GM04504 (cell line): ENCODE data around the gene NSD2.
"Not testable (repeated sequence)": the region's sequence is repeated elsewhere in the genome, so short reads cannot be mapped to it uniquely, and the experiment has no call there.

ENCODE experiments used
- DNase-seq: peaks from one replicate; pipeline ENCODE4 v3.0.0-alpha.2; 2012; ENCODE audit warnings: low read depth

The NSD2 gene

GRCh38 chr4:1985780-1986577 lies 114.8 kb downstream of the NSD2 start:
- DNase-seq: no peak

DNA sequence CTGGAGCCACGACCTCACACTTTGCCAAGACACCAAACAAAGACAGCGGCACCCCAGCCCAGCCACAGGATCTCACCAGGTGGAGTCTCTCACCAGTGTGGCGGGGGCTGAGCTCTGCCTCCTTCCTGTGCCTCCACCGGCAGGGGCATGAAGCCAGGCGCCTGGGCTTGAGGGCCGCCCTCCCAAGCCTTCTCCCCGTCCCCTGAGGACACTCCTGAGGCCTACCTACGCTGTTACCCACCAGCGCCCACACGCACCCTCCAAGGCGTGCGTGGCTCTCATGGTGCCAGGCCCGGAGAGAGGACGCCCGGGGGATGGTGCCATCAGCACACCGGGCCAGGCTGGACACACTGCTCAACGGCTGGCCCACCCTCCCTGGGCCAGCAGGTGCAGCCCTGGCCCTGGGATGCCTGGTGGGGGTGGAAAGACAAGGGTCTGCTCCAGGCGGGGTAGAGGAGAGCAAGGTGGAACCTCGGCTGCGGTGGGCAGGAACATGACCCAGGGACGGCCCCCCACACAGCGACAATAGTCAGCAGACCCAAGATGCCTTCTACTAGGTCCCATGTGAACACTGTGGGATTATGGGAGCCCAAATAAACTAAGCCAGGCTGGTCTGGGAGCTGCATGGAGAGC lies 115.5 kb downstream of the NSD2 start:
- no peak for DNase-seq

DNA sequence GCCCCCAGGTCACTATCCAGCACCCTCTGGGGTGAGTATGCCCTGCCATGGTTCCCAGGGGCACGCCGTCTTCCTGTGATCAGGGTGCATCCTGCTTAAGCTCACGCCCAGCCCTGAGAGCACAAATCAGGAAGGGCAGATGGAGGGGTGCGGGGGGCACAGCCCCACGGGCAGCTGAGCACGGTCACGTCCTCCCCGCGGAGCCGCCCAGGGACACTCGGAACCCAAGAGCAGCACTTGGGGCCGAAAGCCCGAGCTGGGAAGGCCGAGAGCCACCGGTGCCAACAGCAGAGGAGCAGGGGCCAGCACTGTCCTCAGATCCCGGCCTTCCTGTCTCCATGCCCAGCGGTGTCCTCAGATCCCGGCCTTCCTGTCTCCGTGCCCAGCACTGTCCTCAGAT lies 116.1 kb downstream of the NSD2 start:
- no peak for DNase-seq

DNA sequence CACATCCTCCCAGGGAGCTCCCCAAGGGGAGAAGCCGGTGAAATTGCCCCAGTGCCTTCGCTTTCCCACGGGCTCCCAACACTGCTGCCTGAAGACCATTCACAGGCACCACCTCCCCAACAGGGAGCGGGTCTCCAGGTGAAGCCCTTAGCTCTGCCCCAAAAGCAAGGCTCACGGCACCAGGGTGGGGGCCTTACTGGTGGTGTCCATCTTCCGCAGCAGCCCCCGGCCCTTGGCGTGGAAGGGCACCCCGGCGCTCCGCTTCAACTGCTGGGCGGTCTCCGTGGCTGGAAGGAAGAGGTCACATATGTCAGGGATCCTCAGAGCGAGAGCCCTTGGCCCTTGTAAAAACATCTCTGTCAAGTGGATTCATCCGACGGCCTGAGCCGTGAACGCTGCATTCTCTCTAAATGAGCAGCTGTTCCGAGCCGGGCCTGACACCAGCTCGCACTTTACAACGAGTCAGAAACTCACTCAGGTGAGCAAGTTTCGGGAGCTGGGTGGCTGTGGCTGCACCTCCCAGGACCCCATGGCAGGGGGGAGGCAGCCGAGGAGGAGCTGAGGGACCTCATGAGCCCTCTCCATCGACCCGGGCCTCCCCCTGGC lies 116.6 kb downstream of the NSD2 start:
- no peak for DNase-seq

- no peak for DNase-seq
These were observed 117.1 kb downstream of the NSD2 start for GRCh38 chr4:1988327-1988724.

DNA sequence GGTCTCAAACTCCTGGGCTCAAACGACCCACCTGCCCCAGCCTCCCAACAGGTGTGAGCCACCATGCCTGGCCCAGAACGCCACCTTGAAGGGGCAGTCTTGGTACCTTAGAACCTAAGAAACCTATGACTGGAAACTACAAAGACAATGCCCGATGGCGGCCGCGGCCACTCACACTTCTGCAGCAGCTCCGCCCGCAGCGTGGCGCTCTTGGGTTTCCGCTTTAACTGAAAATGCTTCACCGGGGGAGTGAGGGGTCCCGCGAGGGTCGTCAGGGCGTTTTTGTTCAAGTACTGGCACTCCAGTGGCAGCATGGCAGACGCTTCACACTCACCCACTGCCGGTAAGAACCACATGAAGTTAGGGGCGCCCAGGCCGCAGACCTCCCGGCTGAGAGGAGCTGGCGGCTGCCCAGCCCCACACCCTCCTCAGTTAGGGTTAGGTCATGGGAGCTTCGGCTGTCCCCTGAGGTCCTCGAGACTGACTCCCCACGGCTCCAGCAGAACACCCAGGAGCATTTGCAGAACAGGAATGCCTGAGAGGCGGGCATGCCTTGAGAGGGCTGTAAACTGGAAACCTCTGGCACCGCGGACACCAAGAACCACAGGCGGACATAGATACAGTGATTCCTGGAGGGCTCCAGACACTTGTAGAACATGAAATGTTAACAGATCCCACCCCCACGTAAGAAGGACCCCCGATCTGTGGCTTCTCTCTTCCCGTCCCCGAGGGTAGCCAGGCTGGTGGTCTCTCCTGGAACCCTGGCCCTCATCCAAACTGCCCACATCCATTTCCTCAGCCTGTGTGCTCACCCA lies 118.5 kb downstream of the NSD2 start:
- DNase-seq: no peak

GRCh38 chr4:1990348-1990645 lies 119.1 kb downstream of the NSD2 start:
- no peak for DNase-seq

- no peak for DNase-seq
These were observed 119.5 kb downstream of the NSD2 start for GRCh38 chr4:1990676-1991075.

GRCh38 chr4:1991087-1991486 lies 119.9 kb downstream of the NSD2 start:
- DNase-seq: no peak

DNA sequence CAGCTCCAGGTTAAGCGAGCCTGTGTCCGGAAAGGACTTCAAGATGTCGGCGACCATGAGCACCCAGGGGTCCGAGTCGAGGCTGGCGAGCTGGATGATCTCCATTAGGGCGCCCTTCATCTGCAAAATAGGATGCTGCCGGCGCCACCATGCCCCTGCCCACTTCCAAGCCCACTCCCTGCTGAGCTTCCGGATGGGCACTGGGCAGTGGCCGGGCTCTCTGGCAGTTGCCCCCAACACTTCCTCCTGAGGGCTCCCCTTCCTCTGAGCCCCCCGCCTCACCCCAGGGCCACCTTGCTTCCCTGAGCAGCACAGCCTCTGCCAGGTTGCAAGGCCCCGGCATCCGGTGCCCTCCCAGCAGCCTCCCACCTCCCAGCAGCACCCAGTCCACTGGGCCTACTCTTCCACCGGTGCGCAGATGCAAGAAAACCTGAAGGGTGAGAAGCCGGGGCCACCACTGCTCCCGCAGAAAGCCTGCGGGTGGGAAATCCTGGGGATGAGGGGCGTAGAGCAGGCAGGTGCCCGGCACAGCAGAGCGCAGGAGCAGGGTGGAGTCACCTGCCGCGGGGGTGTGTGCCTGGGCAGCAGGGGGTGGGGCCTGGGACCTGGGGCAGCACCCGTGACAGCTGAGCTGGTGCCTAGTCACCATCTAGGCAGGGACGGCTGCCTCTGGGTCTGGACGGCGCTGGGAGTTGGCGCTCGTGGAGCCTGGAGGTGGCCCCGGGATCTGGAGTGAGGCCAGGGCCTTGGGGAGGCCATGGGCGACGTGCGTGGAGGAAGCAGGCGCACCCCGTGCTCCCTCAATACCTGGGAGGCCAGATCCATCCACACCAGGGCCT lies 120.6 kb downstream of the NSD2 start:
- no peak for DNase-seq

DNA sequence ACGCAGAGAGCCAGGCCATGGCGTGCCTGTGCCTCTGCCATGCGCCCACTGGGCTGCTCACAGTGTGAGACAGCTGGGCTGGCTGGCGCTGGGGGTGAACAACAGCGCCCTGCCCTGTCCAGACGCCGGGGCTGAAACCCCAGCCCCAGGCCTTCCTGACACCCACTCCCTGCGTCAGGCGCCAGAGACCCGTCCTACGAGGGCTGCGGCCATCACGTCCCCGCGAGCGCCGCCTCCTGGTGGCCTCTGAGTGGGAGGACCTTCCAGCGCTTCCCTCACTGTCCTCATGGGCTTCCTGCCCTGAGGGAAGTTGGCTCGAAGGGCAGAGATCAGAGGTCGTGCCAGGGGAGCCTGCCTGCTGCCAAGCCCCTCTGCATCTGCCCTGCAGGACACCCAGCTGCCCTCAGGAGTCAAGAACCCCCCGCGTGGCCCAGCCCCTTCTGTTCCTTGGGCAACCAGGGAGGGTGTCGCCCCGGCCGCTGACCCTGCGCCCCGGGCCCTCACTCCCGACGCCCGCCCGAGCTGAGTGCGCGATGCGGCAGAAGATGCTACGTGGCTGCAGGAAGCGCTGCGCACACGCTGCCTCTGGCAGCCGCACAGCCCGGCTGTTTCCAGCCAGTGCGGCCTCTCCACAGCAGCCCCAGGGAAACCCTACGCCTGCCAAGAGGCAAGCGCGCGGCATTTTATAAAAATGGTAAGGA lies 121.4 kb downstream of the NSD2 start:
- DNase-seq: no peak

DNA sequence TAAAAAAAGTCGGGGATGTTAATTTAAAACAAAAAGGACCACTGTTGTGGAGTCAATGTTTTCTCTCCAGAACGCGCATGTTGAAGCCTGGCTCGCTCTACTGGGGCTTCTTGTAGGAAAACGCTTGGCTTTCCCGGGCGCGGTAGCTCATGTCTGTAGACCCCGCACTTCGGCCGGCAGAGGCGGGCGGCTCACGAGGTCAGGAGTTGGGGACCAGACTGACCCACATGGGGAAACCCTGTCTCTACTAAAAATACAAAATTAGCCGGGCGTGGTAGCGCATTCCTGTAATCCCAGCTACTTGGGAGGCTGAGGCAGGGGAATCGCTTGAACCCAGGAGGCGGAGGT lies 122.0 kb downstream of the NSD2 start:
- no peak for DNase-seq

GRCh38 chr4:1993718-1994516 lies 122.7 kb downstream of the NSD2 start:
- not testable (repeated sequence) for DNase-seq

DNA sequence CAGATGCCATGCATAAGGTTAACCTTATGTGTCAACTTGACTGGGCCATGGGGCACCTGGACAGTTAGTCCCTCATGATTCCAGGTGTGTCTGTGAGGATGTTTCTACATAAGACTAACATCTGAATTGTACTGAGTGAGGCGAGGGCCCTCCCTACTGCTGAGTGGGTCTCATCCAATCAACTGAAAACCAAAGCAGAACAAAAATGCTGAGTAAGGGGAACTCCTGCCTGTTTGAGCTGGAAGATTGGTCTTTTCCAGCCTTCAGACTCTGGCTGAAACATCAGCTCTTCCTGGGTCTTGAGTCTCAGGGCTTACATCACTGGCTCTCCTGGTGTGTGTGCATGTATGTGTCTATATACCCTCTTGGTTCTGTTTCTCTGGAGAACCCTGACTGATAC lies 123.7 kb downstream of the NSD2 start:
- no peak for DNase-seq

DNA sequence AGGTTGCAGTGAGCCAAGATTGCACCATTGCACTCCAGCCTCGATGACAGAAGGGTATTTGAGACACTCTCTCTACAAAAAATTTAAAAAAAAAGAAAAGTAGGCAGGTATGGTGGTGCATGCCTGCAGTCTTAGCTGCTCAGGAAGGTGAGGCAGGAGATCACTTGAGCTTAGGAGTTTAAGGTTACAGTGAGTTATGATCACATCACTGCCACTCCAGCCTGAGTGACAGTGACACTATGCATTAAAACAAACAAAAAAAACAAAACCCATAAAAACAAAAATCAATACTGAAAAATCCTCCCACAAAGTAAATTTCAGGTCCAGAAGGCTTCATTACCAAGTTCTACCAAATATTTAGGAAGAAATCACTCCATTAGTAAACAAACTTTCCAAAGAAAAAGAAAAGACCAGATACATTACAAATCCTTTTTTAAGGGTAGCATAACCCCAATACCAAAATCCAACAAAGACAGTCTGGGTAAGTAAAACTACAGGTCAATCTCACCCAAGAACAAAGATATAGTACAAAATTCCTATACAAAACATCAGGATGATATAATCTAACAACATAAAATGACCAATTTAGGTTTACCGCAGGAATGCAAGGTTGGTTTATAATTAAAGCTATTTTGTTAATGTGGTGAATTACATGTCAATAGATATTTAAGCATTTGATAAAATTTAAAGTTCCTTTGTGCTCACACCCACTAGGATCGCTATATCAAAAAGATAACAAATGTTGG lies 125.8 kb downstream of the NSD2 start:
- DNase-seq: no peak

GRCh38 chr4:1997712-1998111 lies 126.5 kb downstream of the NSD2 start:
- no peak for DNase-seq

DNA sequence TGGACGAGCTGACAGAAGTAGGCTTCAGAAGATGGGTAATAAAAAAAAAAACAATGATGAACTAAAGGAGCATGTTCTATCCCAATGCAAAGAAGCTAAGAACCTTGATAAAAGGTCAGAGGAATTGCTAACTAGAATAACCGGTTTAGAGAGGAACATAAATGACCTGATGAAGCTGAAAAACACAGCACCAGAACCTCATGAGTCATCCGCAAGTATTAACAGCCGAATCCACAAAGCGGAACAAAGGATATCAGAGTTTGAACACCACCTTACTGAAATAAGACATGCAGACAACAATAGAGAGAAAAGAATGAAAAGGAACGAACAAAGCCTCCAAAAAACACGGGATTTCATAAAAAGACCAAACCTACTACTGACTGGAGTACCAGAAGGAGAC lies 127.1 kb downstream of the NSD2 start:
- no peak for DNase-seq

DNA sequence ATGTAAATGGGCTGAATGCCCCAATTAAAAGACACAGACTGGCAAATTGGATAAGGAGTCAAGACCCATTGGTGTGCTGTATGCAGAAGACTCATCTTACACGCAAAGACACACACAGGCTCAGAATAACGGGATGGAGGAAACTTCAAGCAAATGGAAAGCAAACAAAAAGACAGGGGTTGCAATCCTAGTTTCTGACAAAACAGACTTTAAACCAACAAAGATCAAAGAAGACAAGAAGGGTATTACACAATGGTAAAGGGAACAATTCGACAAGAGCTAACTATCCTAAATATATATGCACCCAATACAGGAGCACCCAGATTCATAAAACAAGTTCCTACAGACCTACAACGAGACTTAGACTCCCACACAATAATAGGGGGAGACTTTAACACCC lies 128.1 kb downstream of the NSD2 start:
- not testable (repeated sequence) for DNase-seq

- DNase-seq: not testable (repeated sequence)
These were observed 132.2 kb downstream of the NSD2 start for GRCh38 chr4:2003361-2003760.

DNA sequence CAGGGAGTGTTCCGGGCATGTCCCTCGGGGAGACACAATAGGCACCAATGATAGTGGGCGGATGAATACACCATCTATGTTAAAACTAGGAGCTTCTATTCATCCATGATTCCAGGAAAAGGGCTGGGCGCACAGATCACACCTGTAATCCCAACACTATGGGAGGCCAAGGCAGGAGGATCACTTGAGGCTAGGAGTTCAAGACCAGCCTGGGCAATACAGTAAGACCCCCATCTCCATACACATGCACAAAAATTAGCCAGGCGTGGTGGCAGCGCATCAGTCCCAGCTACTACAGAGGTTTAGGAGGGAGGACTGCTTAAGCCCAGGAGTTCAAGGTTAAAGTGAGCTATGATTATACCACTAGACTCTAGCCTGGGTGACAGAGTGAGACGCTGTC lies 135.2 kb downstream of the NSD2 start:
- no peak for DNase-seq
